GM18861 (cell line): Measurements from ENCODE around the gene TPRN.
A peak's percentile ranks its signal among the peaks of the same experiment; 100 is the strongest.

Experiments used
- ATAC-seq: cut with Tn5 transposase; IDR thresholded peaks from one replicate; pipeline ENCODE4 v1.9.1; 2021; ENCODE audit not compliant: unreplicated experiment

Gene TPRN

GRCh38 chr9:137226338-137227053, 26.0 kb upstream of the TPRN start:
- ATAC-seq, result no peak

- ATAC-seq, result no peak
Measured at GRCh38 chr9:137225699-137226331, 25.3 kb upstream of the TPRN start.

GRCh38 chr9:137224830-137225694, 24.5 kb upstream of the TPRN start, which contains the start of gene CYSRT1:
TSS of gene CYSRT1 (plus strand) at chr9:137225174. CDS start at chr9:137225622, 448 bp downstream.
- ATAC-seq, result no peak

- ATAC-seq, result peak; percentile 60
Measured at GRCh38 chr9:137223078-137223970, 22.8 kb upstream of the TPRN start.

- peak; percentile 2 for ATAC-seq
Measured at GRCh38 chr9:137222190-137223077, 21.9 kb upstream of the TPRN start, which contains the start of gene RNF208. TSS of gene RNF208 (minus strand) at chr9:137222240. CDS start at chr9:137221212, 1,028 bp downstream.

GRCh38 chr9:137221506-137222111, 21.1 kb upstream of the TPRN start:
- ATAC-seq, result no peak

GRCh38 chr9:137221095-137221505, 20.6 kb upstream of the TPRN start:
- ATAC-seq, result no peak

- no peak for ATAC-seq
Measured at GRCh38 chr9:137220317-137221094, 20.0 kb upstream of the TPRN start.

- no peak for ATAC-seq
Measured at GRCh38 chr9:137219757-137220316, 19.3 kb upstream of the TPRN start.

GRCh38 chr9:137218754-137219271, 18.3 kb upstream of the TPRN start:
- ATAC-seq, result no peak

GRCh38 chr9:137218212-137218753, 17.7 kb upstream of the TPRN start:
- ATAC-seq, result no peak

GRCh38 chr9:137217276-137218211, 17.0 kb upstream of the TPRN start:
- ATAC-seq, result no peak

- no peak for ATAC-seq
Measured at GRCh38 chr9:137216188-137216965, 15.8 kb upstream of the TPRN start.

GRCh38 chr9:137215196-137215986, 14.8 kb upstream of the TPRN start:
- no peak for ATAC-seq

GRCh38 chr9:137214620-137215019, 14.1 kb upstream of the TPRN start:
- ATAC-seq, result no peak
